HG03039 (cell line): ENCODE results near the gene PSAP.

ENCODE experiments used
- ATAC-seq: cut with Tn5 transposase; IDR thresholded peaks from one replicate; pipeline ENCODE4 v1.9.1; 2021; ENCODE audit warnings: mild to moderate bottlenecking, moderate library complexity; ENCODE audit not compliant: unreplicated experiment

Gene PSAP

DNA sequence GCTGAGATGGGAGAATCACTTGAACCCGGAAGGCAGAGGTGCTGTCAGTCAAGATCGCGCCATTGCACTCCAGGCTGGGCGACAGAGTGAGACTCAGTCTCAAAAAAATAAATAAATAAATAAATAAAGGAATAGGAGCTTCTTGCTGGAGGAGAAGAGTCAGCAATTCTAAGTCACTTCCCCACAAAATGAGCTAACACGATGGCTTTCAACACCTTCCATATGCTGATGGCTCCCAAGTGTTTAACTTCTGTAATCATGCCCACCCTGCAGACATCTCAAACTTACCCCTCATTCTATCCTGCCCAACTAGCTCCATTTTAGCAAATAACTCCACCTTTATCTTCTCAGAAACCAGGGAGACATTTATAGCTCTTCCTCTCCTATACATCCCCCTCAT, 21.2 kb downstream of the PSAP start:
- no peak for ATAC-seq

DNA sequence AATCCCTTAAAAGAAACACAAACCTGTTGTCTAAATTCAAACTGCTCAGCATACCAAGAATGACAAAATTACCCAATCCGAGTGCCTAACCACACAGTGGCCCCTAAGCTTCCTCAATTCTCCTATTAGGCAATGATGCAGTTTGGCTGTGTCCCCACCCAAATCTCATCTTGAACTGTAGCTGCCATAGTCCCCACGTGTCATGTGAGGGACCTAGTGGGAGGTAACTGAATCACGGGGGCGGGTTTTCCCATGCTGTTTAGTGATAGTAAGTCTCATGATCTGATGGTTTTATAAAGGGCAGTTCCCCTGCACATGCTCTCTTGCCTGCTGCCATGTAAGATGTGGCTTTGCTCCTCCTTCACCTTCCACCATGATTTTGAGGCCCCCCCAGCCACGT, 21.9 kb downstream of the PSAP start:
- no peak for ATAC-seq

DNA sequence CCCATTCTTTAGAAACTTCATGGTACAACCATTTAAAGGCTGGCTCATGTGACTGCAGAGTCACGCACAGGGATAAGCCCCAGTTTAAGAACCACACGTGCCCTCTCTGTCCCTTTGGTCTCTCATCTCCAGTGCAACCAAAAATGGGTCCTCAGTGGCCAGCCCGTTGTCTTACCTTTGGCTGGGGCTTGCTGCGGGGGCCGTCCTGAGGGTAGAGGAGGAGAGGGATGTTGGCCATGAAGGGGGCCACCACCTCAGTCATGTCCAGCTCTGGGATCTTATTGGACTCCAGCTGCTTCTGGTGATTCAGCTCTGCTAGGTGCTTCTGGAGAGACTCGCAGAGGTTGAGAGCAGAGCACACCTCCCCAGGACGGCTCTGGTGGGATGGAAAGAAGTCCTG, 22.3 kb downstream of the PSAP start:
- no peak for ATAC-seq

DNA sequence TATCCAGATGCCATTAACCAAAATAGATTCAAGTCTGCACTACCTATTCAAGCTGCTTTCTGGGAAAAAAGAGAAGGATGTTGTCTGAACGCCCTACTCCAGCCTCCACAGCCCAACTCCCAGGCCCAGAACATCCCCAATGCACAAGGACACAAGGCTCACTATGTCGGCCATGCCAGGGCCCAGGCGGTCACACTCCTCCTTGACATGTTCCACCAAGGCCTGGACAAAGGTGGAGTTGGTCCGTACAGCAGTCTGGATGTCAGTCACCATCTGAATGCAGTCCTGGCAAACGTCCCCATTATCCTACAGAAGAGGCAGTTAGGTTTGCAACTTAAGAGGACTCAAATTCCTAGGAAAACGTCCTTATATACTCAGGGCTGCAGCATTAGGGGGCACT, 23.2 kb downstream of the PSAP start:
- ATAC-seq = no peak

- ATAC-seq = no peak
These were observed 25.8 kb downstream of the PSAP start for GRCh38 chr10:71825217-71825616.

- ATAC-seq = no peak
These were observed 26.7 kb downstream of the PSAP start for GRCh38 chr10:71824333-71824732.

GRCh38 chr10:71823356-71823755, 27.7 kb downstream of the PSAP start:
- no peak for ATAC-seq

GRCh38 chr10:71821909-71822763, 28.9 kb downstream of the PSAP start:
- no peak for ATAC-seq

GRCh38 chr10:71820966-71821365, 30.1 kb downstream of the PSAP start:
- ATAC-seq = no peak

GRCh38 chr10:71819985-71820384, 31.1 kb downstream of the PSAP start:
- ATAC-seq = no peak

- ATAC-seq = no peak
These were observed 31.6 kb downstream of the PSAP start for GRCh38 chr10:71819441-71819861.

DNA sequence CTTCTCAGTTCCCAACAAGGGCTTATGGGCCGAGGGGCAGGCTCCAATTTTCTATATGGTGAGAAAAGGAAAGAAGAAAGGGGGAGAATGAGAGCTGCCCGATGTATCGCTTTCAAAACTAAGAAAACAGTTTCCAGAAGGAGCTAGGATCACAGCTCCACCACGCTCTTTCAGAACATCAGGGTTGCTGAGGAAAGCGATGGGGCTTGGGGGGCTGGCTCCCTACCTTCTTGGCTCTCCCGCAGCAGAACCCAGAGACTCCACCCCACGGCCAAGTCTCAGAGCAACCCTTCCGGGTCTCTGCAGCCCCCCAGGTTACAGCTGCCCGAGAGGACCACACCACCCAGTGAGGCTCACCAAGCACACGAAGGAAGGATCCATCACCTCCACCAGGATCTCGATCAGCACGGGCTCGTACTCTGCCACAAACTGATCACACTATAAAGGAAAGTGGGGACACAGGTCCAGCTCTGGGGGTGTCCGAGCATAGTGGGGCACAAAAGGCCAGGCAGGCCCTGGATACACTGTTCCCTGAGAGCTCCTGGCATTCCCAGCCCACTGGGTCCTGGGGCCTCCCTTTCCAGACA, 32.3 kb downstream of the PSAP start:
- ATAC-seq = no peak

DNA sequence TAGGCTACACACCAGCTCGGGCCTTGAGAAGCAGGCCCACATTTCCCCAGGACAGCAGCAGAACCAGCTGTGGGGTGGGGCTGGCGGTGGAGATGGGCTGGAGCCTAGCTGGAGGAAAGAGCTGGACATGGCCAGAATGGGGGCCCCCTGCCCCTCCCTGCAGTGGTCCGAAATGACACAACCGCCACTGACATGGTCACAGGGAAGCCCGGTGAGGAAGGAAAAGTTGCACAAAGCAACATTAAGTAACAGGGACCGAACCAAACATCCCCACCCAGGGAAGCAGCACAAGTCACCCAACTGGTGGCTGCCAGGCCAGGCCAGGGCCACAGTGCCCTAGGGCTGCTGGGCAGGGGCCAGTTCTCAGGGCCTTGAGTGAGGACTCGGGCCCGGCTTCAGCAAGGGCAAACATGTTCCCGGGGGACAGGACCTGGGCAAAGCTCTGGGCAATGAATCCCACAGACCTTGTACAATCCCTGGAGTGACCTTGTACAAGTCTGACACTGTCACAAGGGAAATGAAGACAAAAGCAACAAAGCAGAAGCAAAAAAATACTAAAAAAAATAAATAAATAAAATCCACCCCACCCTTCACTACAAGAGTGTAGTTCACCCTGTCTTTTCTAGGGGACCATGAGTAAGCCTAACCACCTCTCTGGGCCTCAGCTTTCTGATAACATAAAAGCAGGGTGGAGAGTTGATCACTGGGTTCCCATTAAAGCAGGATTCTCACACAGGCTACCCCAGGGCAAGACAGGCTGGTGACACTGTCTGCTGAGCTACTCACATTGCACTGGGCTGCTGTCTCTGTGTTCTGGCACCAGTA, 33.0 kb downstream of the PSAP start:
- ATAC-seq = no peak

GRCh38 chr10:71816936-71817618, 34.0 kb downstream of the PSAP start:
- ATAC-seq = no peak

DNA sequence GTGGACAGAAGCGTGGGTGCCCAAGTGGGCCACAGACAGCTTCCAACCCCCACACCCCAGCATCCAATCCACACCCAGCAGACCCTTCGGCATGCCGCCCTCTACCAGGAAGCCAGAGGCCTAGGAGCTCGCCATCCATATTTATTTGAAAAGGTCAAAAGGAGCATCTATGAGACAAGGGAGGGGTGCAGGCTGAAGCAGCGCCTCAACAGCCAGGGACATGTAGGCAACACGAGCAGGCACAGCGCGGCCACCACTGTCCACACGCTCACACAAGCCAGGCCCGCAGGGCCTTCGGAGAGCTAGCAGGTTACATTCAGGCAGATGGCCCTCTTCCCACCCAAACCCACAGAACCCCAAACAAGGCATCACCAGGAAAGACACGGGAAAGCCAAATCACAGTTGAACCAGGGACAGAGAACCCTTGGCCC, 34.6 kb downstream of the PSAP start:
- no peak for ATAC-seq

DNA sequence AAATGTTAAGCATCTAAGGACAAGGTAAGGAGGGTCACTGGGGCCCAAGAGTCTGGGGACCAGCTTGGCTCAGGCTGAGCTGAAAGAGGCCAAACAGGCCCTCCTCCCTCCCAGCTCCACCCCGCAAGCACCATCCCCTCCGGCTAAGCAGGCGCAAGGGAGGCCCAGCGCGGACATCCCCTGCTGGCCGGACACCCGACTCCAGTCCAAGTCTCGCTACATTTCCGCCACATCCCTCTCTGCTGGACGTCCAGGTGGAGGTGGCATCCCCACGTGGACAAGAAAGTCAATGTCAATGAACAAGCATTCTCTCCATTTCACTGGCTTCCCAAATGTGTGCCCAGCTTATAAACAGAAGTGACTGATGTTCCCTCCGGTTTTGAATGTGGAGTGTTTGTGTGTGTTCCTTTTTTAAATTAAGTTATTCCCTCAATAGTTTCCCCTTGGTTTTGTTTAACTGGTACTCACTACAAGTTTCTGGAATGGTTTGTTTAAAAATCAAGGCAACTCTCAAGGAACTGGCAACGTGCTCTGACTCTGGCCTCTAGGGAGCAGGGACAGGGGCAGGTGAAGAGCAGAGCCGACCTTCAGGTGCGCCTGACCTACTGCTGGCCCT, 35.4 kb downstream of the PSAP start:
- ATAC-seq = no peak

GRCh38 chr10:71814922-71815411, 36.1 kb downstream of the PSAP start:
- ATAC-seq = no peak

DNA sequence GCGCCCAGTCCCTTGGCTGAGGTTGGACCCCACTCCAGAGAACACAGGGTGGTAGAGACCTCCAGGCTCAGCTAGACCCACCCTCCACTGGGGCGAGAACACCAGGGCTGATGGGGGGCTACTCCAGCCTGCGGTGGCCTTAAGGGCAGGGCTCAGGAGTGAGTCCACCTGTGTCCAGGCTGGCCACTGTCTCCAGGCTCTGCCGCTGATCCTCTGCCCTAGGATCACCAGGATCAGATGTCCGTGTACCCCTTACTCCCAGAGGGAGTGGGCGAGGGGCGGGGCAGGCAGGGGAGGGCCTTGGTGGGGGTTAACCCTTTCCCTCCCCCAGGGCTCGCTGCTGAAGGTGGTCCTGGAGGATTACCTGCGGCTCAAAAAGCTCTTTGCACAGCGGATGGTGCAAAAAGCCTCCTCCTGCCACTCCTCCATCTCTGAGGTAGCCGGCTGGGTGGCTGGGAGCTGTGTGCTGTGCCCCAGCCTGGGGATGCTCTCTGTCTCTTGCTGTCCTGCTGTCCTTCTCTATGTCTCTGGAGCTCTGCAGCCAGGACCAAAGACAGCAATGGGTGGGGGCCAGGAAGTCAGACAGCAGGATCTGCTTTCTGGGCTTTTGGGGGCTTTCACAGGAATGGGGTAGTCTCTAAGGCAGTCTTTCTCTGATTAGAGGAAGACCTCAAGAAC, 38.0 kb downstream of the PSAP start:
- no peak for ATAC-seq

DNA sequence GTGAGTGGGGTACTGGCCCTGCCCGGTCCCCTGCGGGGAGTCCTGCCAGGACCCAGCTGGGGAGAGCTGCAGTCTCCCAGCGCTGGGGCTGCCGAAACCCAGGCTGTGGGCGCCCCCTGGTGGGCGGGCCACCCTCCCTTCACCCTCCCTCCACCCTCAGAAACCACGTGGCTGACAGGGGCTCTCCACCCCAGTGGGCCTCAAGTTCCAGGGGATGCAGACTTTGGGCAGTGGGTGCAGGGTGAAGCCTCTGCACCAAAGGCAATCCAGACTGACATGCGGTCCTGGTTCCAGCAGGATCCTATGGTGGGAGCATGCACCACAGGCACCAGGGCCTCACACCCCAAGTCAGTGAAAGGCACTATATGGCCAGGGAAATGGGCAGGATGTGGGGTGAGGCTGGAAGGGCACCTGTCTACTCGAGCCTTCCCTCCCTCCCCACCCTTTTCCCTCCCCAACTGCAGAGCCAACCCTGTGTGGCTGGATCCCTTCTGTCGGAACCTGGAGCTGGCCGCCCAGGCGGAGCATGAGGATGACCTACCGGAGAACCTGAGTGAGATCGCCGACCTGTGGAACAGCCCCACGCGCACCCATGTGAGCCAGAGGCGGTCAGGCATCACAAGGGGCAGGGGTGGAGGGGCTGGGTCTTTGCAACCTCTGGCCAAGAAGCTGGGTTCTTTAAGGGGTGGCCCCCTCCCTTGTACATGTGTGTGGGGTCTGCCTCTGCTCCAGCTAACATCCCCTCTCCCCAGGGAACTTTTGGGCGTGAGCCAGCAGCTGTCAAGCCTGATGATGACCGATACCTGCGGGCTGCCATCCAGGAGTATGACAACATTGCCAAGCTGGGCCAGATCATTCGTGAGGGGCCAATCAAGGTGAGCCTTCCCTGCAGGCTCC, 38.8 kb downstream of the PSAP start:
- peak; percentile 53 for ATAC-seq
